B cell (primary cell): ENCODE data around the gene ETV1.

Experiments
- EZH2 ChIP-seq: IDR thresholded peaks from 2 replicates; pipeline ENCODE4 v1.6.1; 2012; ENCODE audit warnings: borderline replicate concordance, low read depth, mild to moderate bottlenecking, moderate library complexity, low read length; ENCODE audit not compliant: insufficient read depth, poor library complexity, severe bottlenecking
- TF ChIP-seq, protein P1 (sequence below): fragments of 200-600 bp; IDR thresholded peaks from one replicate; pipeline ENCODE4 v1.8.0; 2022; ENCODE audit warnings: antibody characterized with exemption, mild to moderate bottlenecking

DNA sequence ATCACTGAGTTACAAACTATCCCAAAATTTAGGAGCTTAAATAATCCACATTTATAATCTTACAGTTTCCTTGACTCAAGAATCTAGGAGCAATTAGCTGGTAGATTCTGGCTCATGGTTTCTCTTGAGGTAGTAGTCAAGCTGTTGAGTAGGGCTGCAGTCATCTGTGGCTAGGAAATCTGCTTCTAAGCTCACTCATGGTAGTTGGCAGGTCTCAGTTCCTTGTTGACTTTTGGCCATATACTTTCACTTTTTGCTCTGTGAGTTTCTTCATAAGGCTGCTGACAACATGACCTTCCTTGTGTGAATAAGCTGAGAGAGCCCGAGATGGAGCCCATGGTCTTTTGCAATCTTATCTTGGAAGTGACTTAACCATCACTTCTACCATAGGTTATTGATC lies 10.8 kb upstream of the ETV1 start:
- TF ChIP-seq, protein P1, sequence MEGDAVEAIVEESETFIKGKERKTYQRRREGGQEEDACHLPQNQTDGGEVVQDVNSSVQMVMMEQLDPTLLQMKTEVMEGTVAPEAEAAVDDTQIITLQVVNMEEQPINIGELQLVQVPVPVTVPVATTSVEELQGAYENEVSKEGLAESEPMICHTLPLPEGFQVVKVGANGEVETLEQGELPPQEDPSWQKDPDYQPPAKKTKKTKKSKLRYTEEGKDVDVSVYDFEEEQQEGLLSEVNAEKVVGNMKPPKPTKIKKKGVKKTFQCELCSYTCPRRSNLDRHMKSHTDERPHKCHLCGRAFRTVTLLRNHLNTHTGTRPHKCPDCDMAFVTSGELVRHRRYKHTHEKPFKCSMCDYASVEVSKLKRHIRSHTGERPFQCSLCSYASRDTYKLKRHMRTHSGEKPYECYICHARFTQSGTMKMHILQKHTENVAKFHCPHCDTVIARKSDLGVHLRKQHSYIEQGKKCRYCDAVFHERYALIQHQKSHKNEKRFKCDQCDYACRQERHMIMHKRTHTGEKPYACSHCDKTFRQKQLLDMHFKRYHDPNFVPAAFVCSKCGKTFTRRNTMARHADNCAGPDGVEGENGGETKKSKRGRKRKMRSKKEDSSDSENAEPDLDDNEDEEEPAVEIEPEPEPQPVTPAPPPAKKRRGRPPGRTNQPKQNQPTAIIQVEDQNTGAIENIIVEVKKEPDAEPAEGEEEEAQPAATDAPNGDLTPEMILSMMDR, result no peak
- TF ChIP-seq EZH2, result no peak
